MM.1S (cell line): ENCODE data around the gene NPAS1.

ENCODE experiments used
- CTCF ChIP-seq: fragments of 300-600 bp; sonication (generic); IDR thresholded peaks from 2 replicates; pipeline ENCODE4 v1.5.1; 2016; ENCODE audit warnings: antibody characterized with exemption, low read length, mixed read lengths
- EZH2 ChIP-seq: fragments of 300-600 bp; sonication (generic); optimal IDR thresholded peaks from 2 replicates; pipeline ENCODE3; 2017; ENCODE audit warnings: low read depth, mild to moderate bottlenecking, antibody characterized with exemption, low read length, mixed read lengths

GRCh38 chr19:46999377-46999776 lies 20.3 kb upstream of the NPAS1 start:
- no peak for TF ChIP-seq CTCF
- no peak for TF ChIP-seq EZH2
